Cardiac fibroblast (primary cell): ENCODE results near the gene RNF152.

ENCODE experiments used
- DNase-seq, 2 donors: peaks; one replicate each; pipeline versions ENCODE4 v3.0.0 to v3.0.0-alpha.2; 2010; ENCODE audit warnings: low read depth in 2 of 2
- H3K4me3 ChIP-seq, 2 donors: replicated peaks in 1 of 2; 1 replicate in 1 of 2; 2 replicates in 1 of 2; pipeline ENCODE4 v1.5.1; 2011; ENCODE audit warnings: low read depth in 2 of 2, low read length in 2 of 2, mild to moderate bottlenecking in 2 of 2, moderate library complexity in 1 of 2
- CTCF ChIP-seq: IDR thresholded peaks from one replicate; pipeline ENCODE4 v1.5.1; 2011; ENCODE audit warnings: low read depth, mild to moderate bottlenecking, low read length, inconsistent platforms

Gene RNF152

GRCh38 chr18:61889541-61889940 is 3.3 kb downstream of the RNF152 start:
- TF ChIP-seq CTCF, result no peak

GRCh38 chr18:61888622-61889021 is 4.2 kb downstream of the RNF152 start:
- no peak overlapping the region for H3K4me3 ChIP-seq
- no peak for DNase-seq
- TF ChIP-seq CTCF, result no peak

More at GRCh38 chr18:61889541-61889940, 3.3 kb downstream of the RNF152 start:
- no peak overlapping the region for H3K4me3 ChIP-seq
- no peak for DNase-seq

GRCh38 chr18:61887838-61888237 is 5.0 kb downstream of the RNF152 start:
- H3K4me3 ChIP-seq, result no peak overlapping the region
- DNase-seq, result no peak
- TF ChIP-seq CTCF, result no peak

- TF ChIP-seq CTCF, result no peak
- no peak overlapping the region for H3K4me3 ChIP-seq
- DNase-seq, result no peak
Measured at GRCh38 chr18:61883547-61883946, 9.3 kb downstream of the RNF152 start.

GRCh38 chr18:61882296-61883004 is 10.4 kb downstream of the RNF152 start:
- TF ChIP-seq CTCF, result no peak
- no peak overlapping the region for H3K4me3 ChIP-seq
- DNase-seq, result peak in 1 of 2 donors; percentile 62

GRCh38 chr18:61876899-61877298 is 15.9 kb downstream of the RNF152 start:
- no peak overlapping the region for H3K4me3 ChIP-seq
- TF ChIP-seq CTCF, result no peak
- DNase-seq, result no peak

- DNase-seq, result peak; percentile 37 to 74
- TF ChIP-seq CTCF, result no peak
- no peak overlapping the region for H3K4me3 ChIP-seq
Measured at GRCh38 chr18:61870151-61870550, 22.7 kb downstream of the RNF152 start.
